ENCODE measurements around the gene HAPLN3. TPM values are rescaled to one million over a fixed set of nuclear protein-coding genes. Genes with fewer than 3 reads are reported as not detected.

The HAPLN3 gene
- polyA plus RNA-seq, 1 experiment, result 25.5 TPM

- no peak for TF ChIP-seq CTCF (IDR thresholded peaks at IDR 0.05; ENCODE audit: insufficient read depth, low read depth, low read length)
- H3K27me3 ChIP-seq (ENCODE audit: control insufficient read depth, insufficient read depth, low read length), result peaks cover 6% of the 10 kb centered on the region
- ChIA-PET CTCF (interaction anchor here (2.0 kb wide), 1 partner anchor 215 kb away, joined by 6 read pairs; no protein-coding TSS in a partner anchor), POLR2A (no interaction called here)
- DNase-seq (ENCODE audit: low read depth), result no peak
- H3K36me3 ChIP-seq (ENCODE audit: control insufficient read depth, insufficient read depth, low read length), result peaks cover 1% of the 10 kb centered on the region; the same call in 1 of the 2 replicates
- no peak overlapping the region for H3K4me3 ChIP-seq (ENCODE audit: low read depth, low read length)
Measured at GRCh38 chr15:88872106-88872505, 23.2 kb downstream of the HAPLN3 start.

- H3K36me3 ChIP-seq (ENCODE audit: control insufficient read depth, insufficient read depth, low read length), result peaks cover 1% of the 10 kb centered on the region; the same call in 1 of the 2 replicates
- H3K27me3 ChIP-seq (ENCODE audit: control insufficient read depth, insufficient read depth, low read length), result peaks cover 9% of the 10 kb centered on the region
- POLR2A ChIA-PET, result no interaction called here
- CTCF ChIA-PET, result interaction anchor here (2.0 to 3.7 kb wide), 2 partner anchors 8 to 214 kb away, joined by 6 to 27 read pairs; no protein-coding TSS in a partner anchor
- DNase-seq (ENCODE audit: low read depth), result no peak
- TF ChIP-seq CTCF (IDR thresholded peaks at IDR 0.05; ENCODE audit: insufficient read depth, low read depth, low read length), result no peak
- no peak overlapping the region for H3K4me3 ChIP-seq (ENCODE audit: low read depth, low read length)
Measured at GRCh38 chr15:88871313-88871712, 24.0 kb downstream of the HAPLN3 start.

- Histone ChIP-seq H3K27me3 (ENCODE audit: control insufficient read depth, insufficient read depth, low read length) (peaks cover 13% of the 10 kb centered on the region), H3K4me3 (ENCODE audit: low read depth, low read length) (no peak overlapping the region), H3K36me3 (ENCODE audit: control insufficient read depth, insufficient read depth, low read length) (no peaks in the 10 kb centered on the region)
- no peak for TF ChIP-seq CTCF (IDR thresholded peaks at IDR 0.05; ENCODE audit: insufficient read depth, low read depth, low read length)
- CTCF ChIA-PET, result interaction anchor here (1.6 kb wide), 2 partner anchors 12 to 16 kb away, joined by 3 to 4 read pairs; no protein-coding TSS in a partner anchor
- POLR2A ChIA-PET, result no interaction called here
- no peak for DNase-seq (ENCODE audit: low read depth)
Measured at GRCh38 chr15:88866295-88866881, 29.0 kb downstream of the HAPLN3 start.

- ChIA-PET CTCF (interaction anchor here (1.6 kb wide), 2 partner anchors 13 to 17 kb away, joined by 3 to 4 read pairs; no protein-coding TSS in a partner anchor), POLR2A (no interaction called here)
- no peak for DNase-seq (ENCODE audit: low read depth)
- no peak overlapping the region for H3K4me3 ChIP-seq (ENCODE audit: low read depth, low read length)
- no peak for TF ChIP-seq CTCF (IDR thresholded peaks at IDR 0.05; ENCODE audit: insufficient read depth, low read depth, low read length)
- H3K27me3 ChIP-seq (ENCODE audit: control insufficient read depth, insufficient read depth, low read length), result peaks cover 16% of the 10 kb centered on the region
- no peaks in the 10 kb centered on the region for H3K36me3 ChIP-seq (ENCODE audit: control insufficient read depth, insufficient read depth, low read length)
Measured at GRCh38 chr15:88865498-88866099, 29.7 kb downstream of the HAPLN3 start.

- no peaks in the 10 kb centered on the region for H3K36me3 ChIP-seq (ENCODE audit: control insufficient read depth, insufficient read depth, low read length)
- no peak for TF ChIP-seq CTCF (IDR thresholded peaks at IDR 0.05; ENCODE audit: insufficient read depth, low read depth, low read length)
- ChIA-PET POLR2A (no interaction called here), CTCF (interaction anchor here (1.6 kb wide), 2 partner anchors 14 to 18 kb away, joined by 3 to 4 read pairs; no protein-coding TSS in a partner anchor)
- H3K4me3 ChIP-seq (ENCODE audit: low read depth, low read length), result no peak overlapping the region
- no peak for DNase-seq (ENCODE audit: low read depth)
- H3K27me3 ChIP-seq (ENCODE audit: control insufficient read depth, insufficient read depth, low read length), result peaks cover 16% of the 10 kb centered on the region
Measured at GRCh38 chr15:88864861-88865497, 30.4 kb downstream of the HAPLN3 start.
